Measurements from ENCODE around the gene EVI5L.
"Not testable (repeated sequence)": the region's sequence is repeated elsewhere in the genome, so short reads cannot be mapped to it uniquely, and the experiment has no call there.

EVI5L gene

GRCh38 chr19:7848779-7849457, 18.9 kb downstream of the EVI5L start:
- DNase-seq, result no peak

GRCh38 chr19:7849631-7849999, 19.6 kb downstream of the EVI5L start:
- no peak for DNase-seq

GRCh38 chr19:7850000-7850813, 20.2 kb downstream of the EVI5L start:
- DNase-seq, result no peak

GRCh38 chr19:7850945-7851622, 21.1 kb downstream of the EVI5L start:
- no peak for DNase-seq

- no peak for DNase-seq
These were observed 21.8 kb downstream of the EVI5L start for GRCh38 chr19:7851623-7852500.

GRCh38 chr19:7852851-7853769, 23.1 kb downstream of the EVI5L start:
- peak; percentile 68 for DNase-seq

GRCh38 chr19:7853770-7854128, 23.7 kb downstream of the EVI5L start:
- DNase-seq, result no peak

- DNase-seq, result no peak
These were observed 25.5 kb downstream of the EVI5L start for GRCh38 chr19:7855426-7856108.

- DNase-seq, result no peak
These were observed 26.1 kb downstream of the EVI5L start for GRCh38 chr19:7856109-7856591.

GRCh38 chr19:7856679-7857663, 27.0 kb downstream of the EVI5L start:
- DNase-seq, result no peak

- DNase-seq, result no peak
These were observed 27.7 kb downstream of the EVI5L start for GRCh38 chr19:7857727-7858108.

GRCh38 chr19:7858109-7858770, 28.2 kb downstream of the EVI5L start:
- DNase-seq, result no peak

GRCh38 chr19:7859087-7859486, 29.1 kb downstream of the EVI5L start:
- not testable (repeated sequence) for DNase-seq

GRCh38 chr19:7859831-7860713, 30.1 kb downstream of the EVI5L start:
- DNase-seq, result no peak

GRCh38 chr19:7860714-7861618, 30.9 kb downstream of the EVI5L start:
- DNase-seq, result no peak

GRCh38 chr19:7861619-7862412, 31.8 kb downstream of the EVI5L start:
- DNase-seq, result no peak

All from CD4-positive, alpha-beta T cell treated with Interleukin-15 for 1 hour (primary cell).